Kidney (tissue), 14 donors: Measurements from ENCODE around the gene ACTR6. TPM values are rescaled to one million over a fixed set of nuclear protein-coding genes. Genes with fewer than 3 reads are reported as not detected.
A peak's percentile ranks its signal among the peaks of the same experiment; 100 is the strongest.

Source experiments
- DNase-seq, 5 donors: peaks; one replicate each; pipeline ENCODE4 v3.0.0-alpha.2; 2013 to 2020
- FAIRE-seq: peaks from 2 replicates; lab custom pipeline; 2012; peaks lifted over from hg19 to GRCh38; lab: Jason Lieb, UNC
- H3K27ac ChIP-seq, 2 donors: one replicate each; pipeline ENCODE4 v1.7.0; 2013; ENCODE audit warnings: low read depth in 2 of 2, low read length in 2 of 2, inconsistent platforms in 1 of 2
- H3K27me3 ChIP-seq: one replicate; pipeline ENCODE4 v1.7.1; 2013; ENCODE audit warnings: low read length, inconsistent platforms; ENCODE audit not compliant: control insufficient read depth, insufficient read depth
- H3K36me3 ChIP-seq, 3 donors: one replicate each; pipeline versions ENCODE4 v1.7.0 to v1.7.1; 2013; ENCODE audit warnings: low read length in 3 of 3, control low read depth in 1 of 3, inconsistent platforms in 1 of 3; ENCODE audit not compliant: insufficient read depth in 3 of 3, control insufficient read depth in 2 of 3
- H3K4me1 ChIP-seq, 3 donors: one replicate each; pipeline versions ENCODE4 v1.7.0 to v1.7.1; 2013; ENCODE audit warnings: low read length in 3 of 3, inconsistent platforms in 1 of 3, low read depth in 1 of 3; ENCODE audit not compliant: control insufficient read depth in 2 of 3, insufficient read depth in 2 of 3
- H3K4me3 ChIP-seq, 3 donors: one replicate each; pipeline versions ENCODE4 v1.7.0 to v1.8.1; 2013; ENCODE audit warnings: low read length in 3 of 3, control low read depth in 1 of 3, inconsistent platforms in 1 of 3
- H3K9ac ChIP-seq, 3 donors: one replicate each; pipeline versions ENCODE4 v1.7.0 to v1.7.1; 2013; ENCODE audit warnings: low read length in 3 of 3, control low read depth in 1 of 3, inconsistent platforms in 1 of 3
- H3K9me3 ChIP-seq, 3 donors: one replicate each; pipeline versions ENCODE4 v1.7.0 to v1.7.1; 2013; ENCODE audit warnings: low read length in 3 of 3, control low read depth in 1 of 3, inconsistent platforms in 1 of 3; ENCODE audit not compliant: control insufficient read depth in 2 of 3, insufficient read depth in 1 of 3
- intact Hi-C: fragments of 100-400 bp; cut with DNase I; formaldehyde crosslinking; loops from one replicate; pipeline ENCODE4 v1.11.1; 2022
- polyA plus RNA-seq: library from polyadenylated mRNA; stranded (reverse); fragments of 350-450 nt; fragmentation: Illumina TruSeq; extraction: RNeasy Lipid Tissue Mini Kit (QIAGEN cat#74804); gene quantifications from one replicate; pipeline ENCODE4 v1.2.3, GENCODE V29; 2014; ENCODE audit warnings: low read depth, low replicate concordance; ENCODE audit not compliant: insufficient read depth
- total RNA-seq: library from RNA; stranded (reverse); fragmentation: NEBNext Ultra II Directional; extraction: Animal tissue kit (Norgen Biotek cat#: 25700); gene quantifications from one replicate; pipeline ENCODE4 v1.2.1, GENCODE V29; 2021
- TF ChIP-seq, protein P1 (sequence below): IDR thresholded peaks from 3 replicates; pipeline ENCODE4 v1.5.1; 2012; ENCODE audit warnings: mild to moderate bottlenecking, moderate library complexity, borderline replicate concordance; ENCODE audit not compliant: insufficient read depth; ENCODE audit errors: extremely low read depth
- donor health status: control.
- donor health status: control.
- donor health status: control.
- donor health status: control.
- donor health status: control.
- donor health status: DM: yes; HTN: yes; CAD: no.
- donor health status: Normal renal cell carcinoma (clear cell type).

ACTR6 gene
- total and polyA plus RNA-seq, 2 donors from 2014 or later, result 23.1 to 29.2 TPM

DNA sequence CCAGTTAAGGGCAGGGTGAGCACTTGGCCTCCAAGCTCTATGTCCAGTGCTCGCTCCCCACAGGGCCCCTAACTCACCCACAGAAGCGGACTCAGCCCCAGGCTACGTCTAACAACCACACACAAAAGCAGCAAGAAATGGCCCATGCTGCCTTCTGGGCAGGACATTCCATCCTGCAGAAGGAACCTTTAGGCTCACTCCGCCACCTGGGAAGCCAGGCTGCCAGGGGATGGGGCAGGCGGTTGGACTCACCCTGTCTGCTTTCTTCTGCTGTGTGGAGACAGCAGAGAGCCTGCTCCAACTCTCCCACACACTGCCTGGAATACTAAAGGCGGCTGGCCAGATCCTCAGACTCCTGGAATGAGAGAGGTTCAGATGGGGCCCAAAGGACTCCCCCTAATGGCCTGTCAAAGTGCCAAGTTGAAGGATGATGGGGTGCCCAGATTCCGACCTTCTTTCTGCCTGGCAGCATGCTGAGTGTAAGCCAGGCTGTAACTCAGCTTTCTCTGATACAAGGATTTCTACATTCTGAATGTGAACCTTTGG is 30.2 kb upstream of the ACTR6 start:
- H3K36me3 ChIP-seq, result peaks cover 0 to 8% (median 0%) of the 10 kb centered on the region in 3 donors
- DNase-seq, result peak in 2 of 5 donors; percentile 8 to 9
- no peaks in the 10 kb centered on the region for H3K27me3 ChIP-seq
- H3K27ac ChIP-seq, result no peak overlapping the region
- no peak overlapping the region for H3K9ac ChIP-seq
- TF ChIP-seq, protein P1, sequence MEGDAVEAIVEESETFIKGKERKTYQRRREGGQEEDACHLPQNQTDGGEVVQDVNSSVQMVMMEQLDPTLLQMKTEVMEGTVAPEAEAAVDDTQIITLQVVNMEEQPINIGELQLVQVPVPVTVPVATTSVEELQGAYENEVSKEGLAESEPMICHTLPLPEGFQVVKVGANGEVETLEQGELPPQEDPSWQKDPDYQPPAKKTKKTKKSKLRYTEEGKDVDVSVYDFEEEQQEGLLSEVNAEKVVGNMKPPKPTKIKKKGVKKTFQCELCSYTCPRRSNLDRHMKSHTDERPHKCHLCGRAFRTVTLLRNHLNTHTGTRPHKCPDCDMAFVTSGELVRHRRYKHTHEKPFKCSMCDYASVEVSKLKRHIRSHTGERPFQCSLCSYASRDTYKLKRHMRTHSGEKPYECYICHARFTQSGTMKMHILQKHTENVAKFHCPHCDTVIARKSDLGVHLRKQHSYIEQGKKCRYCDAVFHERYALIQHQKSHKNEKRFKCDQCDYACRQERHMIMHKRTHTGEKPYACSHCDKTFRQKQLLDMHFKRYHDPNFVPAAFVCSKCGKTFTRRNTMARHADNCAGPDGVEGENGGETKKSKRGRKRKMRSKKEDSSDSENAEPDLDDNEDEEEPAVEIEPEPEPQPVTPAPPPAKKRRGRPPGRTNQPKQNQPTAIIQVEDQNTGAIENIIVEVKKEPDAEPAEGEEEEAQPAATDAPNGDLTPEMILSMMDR, result no peak
- H3K4me1 ChIP-seq, result peaks cover 0 to 4% (median 0%) of the 10 kb centered on the region in 3 donors
- no peak overlapping the region for H3K4me3 ChIP-seq
- H3K9me3 ChIP-seq, result no peaks in the 10 kb centered on the region
- intact Hi-C loops, result no loop called here
- no peak for FAIRE-seq

- Histone ChIP-seq H3K9me3 (no peaks in the 10 kb centered on the region), H3K27ac (no peak overlapping the region), H3K27me3 (no peaks in the 10 kb centered on the region), H3K36me3 (peaks cover 0 to 5% (median 0%) of the 10 kb centered on the region in 3 donors), H3K4me1 (peaks cover 0 to 4% (median 0%) of the 10 kb centered on the region in 3 donors), H3K4me3 (no peak overlapping the region), H3K9ac (no peak overlapping the region)
- intact Hi-C loops, result no loop called here
- peak in 2 of 5 donors; percentile 24 to 75 for DNase-seq
- no peak for FAIRE-seq
- TF ChIP-seq, protein P1, result no peak
Measured at GRCh38 chr12:100171248-100171647, 29.4 kb upstream of the ACTR6 start.

DNA sequence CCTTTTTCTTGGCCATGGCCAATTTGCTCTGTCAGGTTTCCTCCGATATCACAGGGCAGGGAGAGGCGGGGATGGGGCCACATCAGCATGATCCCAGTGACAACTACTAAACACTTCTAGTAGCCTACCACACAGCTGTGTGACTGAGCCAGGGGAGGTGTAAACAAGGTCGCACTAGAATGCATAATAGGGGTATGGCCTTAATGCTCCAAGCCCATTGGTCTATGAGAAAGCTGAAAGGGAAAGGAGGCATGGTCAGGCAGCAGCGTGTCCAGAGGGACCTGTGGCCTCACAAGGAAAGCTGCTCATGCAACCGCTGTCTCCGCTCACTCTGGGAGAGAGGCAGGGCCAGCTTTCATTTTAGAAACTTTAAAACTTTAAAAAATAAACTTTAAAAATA is 27.5 kb upstream of the ACTR6 start:
- DNase-seq, result no peak
- Histone ChIP-seq H3K36me3 (peaks cover 0 to 5% (median 0%) of the 10 kb centered on the region in 3 donors), H3K27me3 (no peaks in the 10 kb centered on the region), H3K27ac (peak overlapping the region in 1 of 2 donors; percentile 27), H3K9me3 (no peaks in the 10 kb centered on the region), H3K4me3 (no peak overlapping the region), H3K4me1 (peaks cover 0 to 4% (median 0%) of the 10 kb centered on the region in 3 donors), H3K9ac (no peak overlapping the region)
- TF ChIP-seq, protein P1, result no peak
- intact Hi-C loops, result no loop called here
- no peak for FAIRE-seq
